HG03064 (cell line): ENCODE measurements around the gene FGF14.

Source experiments
- ATAC-seq: cut with Tn5 transposase; IDR thresholded peaks from one replicate; pipeline ENCODE4 v1.9.1; 2021; ENCODE audit warnings: low read depth; ENCODE audit not compliant: unreplicated experiment

The FGF14 gene

GRCh38 chr13:102198418-102199311, 203.2 kb downstream of the FGF14 start:
- no peak for ATAC-seq

- ATAC-seq = no peak
Measured at GRCh38 chr13:102197193-102197592, 204.7 kb downstream of the FGF14 start.

DNA sequence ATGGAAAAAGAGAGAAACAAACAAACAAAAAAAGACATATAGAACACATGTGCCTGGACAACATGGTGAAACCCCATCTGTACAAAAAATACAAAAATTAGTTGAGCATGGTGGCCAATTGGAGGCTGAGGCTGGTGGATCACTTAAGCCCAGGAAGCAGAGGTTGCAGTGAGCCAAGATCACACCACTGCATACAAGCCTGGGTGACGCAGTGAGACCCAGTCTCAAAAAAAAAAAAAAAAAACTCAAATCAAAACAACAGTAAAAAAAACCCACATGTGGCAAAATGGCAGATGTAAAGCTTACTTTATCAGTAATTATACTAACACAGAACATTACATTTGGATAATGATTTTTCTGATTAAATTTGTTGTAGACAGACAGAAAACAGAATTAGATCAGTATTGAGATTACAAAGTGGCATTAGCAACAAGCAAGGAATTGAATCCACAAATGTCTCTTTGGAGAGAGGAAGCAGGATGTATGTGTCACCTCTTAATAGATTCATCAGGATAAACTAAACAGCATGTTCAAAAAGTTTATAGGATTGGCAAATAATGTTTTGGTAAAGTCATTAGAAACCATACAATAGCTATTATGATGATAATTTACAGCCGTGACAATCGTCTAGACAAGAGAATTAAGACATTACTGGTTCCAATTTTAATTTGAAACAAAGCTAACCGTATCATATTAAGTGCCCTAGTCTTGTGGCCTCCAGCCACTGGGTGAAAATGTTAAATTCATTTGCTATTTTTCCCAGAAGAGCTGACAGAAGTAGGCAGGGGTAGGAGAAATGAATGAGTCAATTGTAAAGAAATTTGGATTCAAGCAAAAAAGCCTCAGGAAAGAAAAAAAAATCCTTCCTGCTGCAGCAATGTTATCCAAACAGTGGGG, 206.0 kb downstream of the FGF14 start:
- no peak for ATAC-seq

DNA sequence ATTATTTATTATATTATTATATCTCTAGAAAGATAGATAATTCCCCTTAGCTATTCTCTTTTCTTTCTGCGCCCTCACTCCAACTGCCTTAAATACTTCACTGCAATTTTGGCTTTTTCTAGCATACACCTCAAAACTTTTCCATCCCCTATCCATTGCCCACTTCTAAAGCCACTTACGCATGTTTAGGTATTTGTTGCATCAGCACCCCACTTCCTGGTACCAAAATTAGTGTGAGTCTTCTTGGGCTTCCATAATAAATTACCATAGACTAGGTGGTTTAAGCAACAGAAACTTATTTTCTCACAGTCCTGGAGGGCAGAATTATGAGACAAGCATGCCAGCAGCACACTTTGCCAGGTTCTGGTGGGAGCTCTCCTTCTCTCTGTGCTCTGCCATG, 209.0 kb downstream of the FGF14 start:
- ATAC-seq = no peak

- ATAC-seq = no peak
Measured at GRCh38 chr13:102191951-102192502, 209.8 kb downstream of the FGF14 start.

DNA sequence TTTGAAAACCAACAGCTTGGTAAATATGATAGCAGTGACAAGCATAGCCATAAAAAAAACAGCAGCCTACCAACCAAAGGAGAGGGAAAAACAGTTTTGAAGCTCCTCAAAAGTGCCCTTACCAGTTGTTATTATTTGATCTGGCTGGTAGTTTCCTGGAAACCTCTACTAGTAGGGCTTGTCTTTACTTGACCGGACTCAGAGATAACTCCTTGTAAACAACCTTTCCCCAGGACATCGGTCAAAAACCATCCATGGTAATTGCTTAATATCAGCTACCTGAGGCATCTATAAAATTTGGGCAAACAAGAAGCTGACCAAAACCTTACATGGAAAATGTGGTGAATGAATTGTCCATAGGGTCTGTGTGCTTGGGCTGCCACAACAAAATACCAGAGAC, 210.9 kb downstream of the FGF14 start:
- ATAC-seq = no peak

- no peak for ATAC-seq
Measured at GRCh38 chr13:102187313-102187712, 214.5 kb downstream of the FGF14 start.

DNA sequence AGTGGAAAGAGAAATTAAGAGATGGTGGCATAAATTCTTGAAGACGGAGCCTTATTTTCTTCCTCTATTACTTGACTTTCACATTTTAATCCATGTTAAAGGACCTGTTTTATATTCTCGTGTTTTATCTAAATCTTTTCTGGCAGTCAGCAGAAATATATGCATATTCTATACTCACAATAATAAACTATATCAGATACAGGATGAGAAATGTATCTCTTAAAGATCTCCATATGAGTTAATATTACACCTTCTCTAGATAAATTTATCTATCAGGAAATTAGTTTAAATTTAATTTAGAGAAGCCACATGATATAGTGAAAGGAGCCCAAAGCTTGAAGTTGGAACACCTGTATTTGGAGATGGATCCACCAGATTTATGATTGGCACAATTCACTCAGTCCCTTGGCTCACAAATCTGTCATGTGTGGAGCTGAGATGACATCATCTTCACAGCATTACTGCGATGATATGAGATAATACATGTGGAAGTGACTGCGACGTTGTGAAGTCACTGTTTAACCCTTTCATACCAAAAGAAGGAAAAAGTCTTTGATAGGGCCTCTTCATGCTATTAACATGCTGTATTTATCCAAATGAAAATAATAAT, 216.4 kb downstream of the FGF14 start:
- no peak for ATAC-seq

GRCh38 chr13:102183509-102184182, 218.2 kb downstream of the FGF14 start:
- ATAC-seq = no peak

GRCh38 chr13:102182170-102182569, 219.7 kb downstream of the FGF14 start:
- no peak for ATAC-seq

DNA sequence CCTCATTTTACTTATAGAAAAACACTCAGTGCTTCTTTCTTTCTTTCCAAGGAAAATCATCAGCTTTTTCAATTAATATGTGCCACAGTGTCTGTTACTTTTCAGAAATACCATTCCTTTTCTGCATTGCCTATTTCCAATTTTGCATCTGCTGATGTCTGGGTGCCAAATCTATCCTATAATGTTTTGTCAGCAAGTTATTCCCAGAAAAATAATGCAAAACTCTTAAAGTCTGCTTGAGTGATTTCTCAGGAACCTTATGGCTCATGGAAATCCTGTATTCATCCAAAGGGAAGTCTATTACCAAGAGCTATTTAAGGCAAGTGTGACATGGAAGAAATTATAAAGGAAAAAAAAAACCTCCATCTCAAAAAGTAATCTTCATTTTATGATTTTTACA, 224.4 kb downstream of the FGF14 start:
- no peak for ATAC-seq

- ATAC-seq = no peak
Measured at GRCh38 chr13:102176846-102177245, 225.0 kb downstream of the FGF14 start.

DNA sequence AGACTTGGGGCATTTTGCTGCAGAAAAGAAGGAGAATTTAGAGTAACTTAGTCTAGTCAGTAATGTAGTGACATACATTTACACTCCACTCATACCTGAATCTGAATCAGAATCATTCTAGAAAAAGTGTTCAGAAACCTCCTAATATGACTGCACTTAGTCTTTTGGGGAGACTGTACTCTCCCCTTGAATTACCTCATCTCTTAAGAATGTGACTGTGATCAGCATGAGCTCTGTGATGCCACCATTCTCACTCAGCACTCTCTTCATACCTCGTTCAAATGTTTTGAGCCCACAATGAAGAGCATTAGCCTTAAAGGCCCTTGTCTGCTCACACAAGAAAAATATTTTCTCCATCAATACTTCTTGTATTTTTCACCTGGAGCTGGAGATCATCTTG, 229.4 kb downstream of the FGF14 start:
- ATAC-seq = no peak

- ATAC-seq = no peak
Measured at GRCh38 chr13:102170305-102170704, 231.5 kb downstream of the FGF14 start.

DNA sequence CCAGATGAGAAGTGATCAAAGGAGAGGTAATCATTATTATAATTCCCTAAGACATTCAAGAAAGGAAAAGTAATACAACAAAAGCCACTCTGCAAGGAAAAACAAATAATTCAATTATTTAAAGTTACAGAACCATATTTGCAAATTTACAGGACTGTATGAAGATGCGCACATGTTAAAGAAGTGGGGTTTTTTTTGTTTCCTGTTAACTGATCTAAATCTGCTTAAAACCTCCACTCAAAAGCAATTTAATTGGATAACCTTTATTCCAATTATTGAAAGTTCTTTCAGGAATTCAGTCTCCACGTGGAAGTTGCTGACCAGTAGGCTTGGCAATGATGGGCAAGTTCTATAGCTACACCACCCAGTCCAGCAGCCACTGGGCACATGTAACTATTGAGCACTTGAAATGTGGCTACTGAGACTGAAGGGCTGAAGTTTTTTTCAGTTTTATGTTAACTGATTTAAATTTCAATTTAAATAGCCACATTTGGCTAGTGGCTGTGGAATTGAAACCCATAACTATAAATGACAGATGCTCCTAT, 232.3 kb downstream of the FGF14 start:
- no peak for ATAC-seq

- ATAC-seq = no peak
Measured at GRCh38 chr13:102152790-102153189, 249.1 kb downstream of the FGF14 start.

GRCh38 chr13:102147353-102147752, 254.5 kb downstream of the FGF14 start:
- ATAC-seq = no peak

GRCh38 chr13:102145750-102146149, 256.1 kb downstream of the FGF14 start:
- ATAC-seq = no peak

- no peak for ATAC-seq
Measured at GRCh38 chr13:102142473-102142826, 259.4 kb downstream of the FGF14 start.
